Mesenchymal stem cell (in vitro differentiated cells and primary cell): Measurements from ENCODE around the gene RBM20.

Experiments
- DNase-seq: peaks from one replicate; pipeline ENCODE4 v3.0.0-alpha.2; 2013
- H2AFZ ChIP-seq: one replicate; pipeline ENCODE4 v1.6.1; 2013; ENCODE audit warnings: low read depth, mild to moderate bottlenecking, control low read depth, inconsistent platforms, low read length, moderate library complexity
- H2AK5ac ChIP-seq: 2 replicates; pipeline ENCODE4 v1.6.1; 2013; ENCODE audit warnings: low read length, moderate library complexity, mild to moderate bottlenecking, inconsistent platforms; ENCODE audit not compliant: severe bottlenecking
- H2BK120ac ChIP-seq: one replicate; pipeline ENCODE4 v1.6.1; 2013; ENCODE audit warnings: low read depth, mild to moderate bottlenecking, inconsistent platforms, low read length, moderate library complexity
- H2BK12ac ChIP-seq, 2 experiments: one replicate each; pipeline ENCODE4 v1.6.1; 2013; ENCODE audit warnings: inconsistent platforms in 2 of 2, low read length in 2 of 2, mild to moderate bottlenecking in 2 of 2, moderate library complexity in 2 of 2, control low read depth in 1 of 2
- H2BK15ac ChIP-seq: one replicate; pipeline ENCODE4 v1.6.1; 2013; ENCODE audit warnings: mild to moderate bottlenecking, low read depth, inconsistent platforms; ENCODE audit not compliant: poor library complexity, severe bottlenecking
- H2BK5ac ChIP-seq: 2 replicates; pipeline ENCODE4 v1.6.1; 2013; ENCODE audit warnings: low read depth, mild to moderate bottlenecking, low read length, control low read depth, inconsistent platforms; ENCODE audit not compliant: poor library complexity, severe bottlenecking
- H3K14ac ChIP-seq, 2 experiments: one replicate each; pipeline ENCODE4 v1.6.1; 2013; ENCODE audit warnings: inconsistent platforms in 2 of 2, low read length in 2 of 2, control low read depth in 1 of 2, mild to moderate bottlenecking in 1 of 2, moderate library complexity in 1 of 2
- H3K18ac ChIP-seq, 2 experiments: one replicate each; pipeline ENCODE4 v1.6.1; 2013; ENCODE audit warnings: inconsistent platforms in 2 of 2, low read length in 2 of 2, control low read depth in 1 of 2, low read depth in 1 of 2, mild to moderate bottlenecking in 1 of 2
- H3K23ac ChIP-seq, 2 experiments: one replicate each; pipeline ENCODE4 v1.6.1; 2013; ENCODE audit warnings: inconsistent platforms in 2 of 2, low read length in 2 of 2, mild to moderate bottlenecking in 2 of 2, moderate library complexity in 2 of 2, control low read depth in 1 of 2
- H3K27ac ChIP-seq: 2 replicates; pipeline ENCODE4 v1.5.1; 2013; ENCODE audit warnings: mild to moderate bottlenecking, moderate library complexity, low read length, control low read depth, inconsistent platforms; ENCODE audit not compliant: poor library complexity, severe bottlenecking
- H3K27me3 ChIP-seq, 2 experiments: 2 replicates each; pipeline versions ENCODE4 v1.6.1 to v1.7.0; 2013; ENCODE audit warnings: low read length in 2 of 2, mild to moderate bottlenecking in 2 of 2, moderate library complexity in 2 of 2, control low read depth in 1 of 2, inconsistent platforms in 1 of 2; ENCODE audit not compliant: control insufficient read depth in 1 of 2, insufficient read depth in 1 of 2
- H3K36me3 ChIP-seq, 2 experiments: 2 replicates each; pipeline versions ENCODE4 v1.6.1 to v1.7.0; 2013; ENCODE audit warnings: low read length in 2 of 2, control low read depth in 1 of 2, inconsistent platforms in 1 of 2, low read depth in 1 of 2, mild to moderate bottlenecking in 1 of 2; ENCODE audit not compliant: insufficient read depth in 2 of 2, control insufficient read depth in 1 of 2
- H3K4ac ChIP-seq, 2 experiments: one replicate each; pipeline ENCODE4 v1.6.1; 2013; ENCODE audit warnings: inconsistent platforms in 2 of 2, low read length in 2 of 2, mild to moderate bottlenecking in 2 of 2, moderate library complexity in 2 of 2, control low read depth in 1 of 2, low read depth in 1 of 2
- H3K4me1 ChIP-seq: 2 replicates; pipeline ENCODE4 v1.6.1; 2013; ENCODE audit warnings: low read depth, low read length, control low read depth; ENCODE audit not compliant: control insufficient read depth, insufficient read depth
- H3K4me2 ChIP-seq: 2 replicates; pipeline ENCODE4 v1.6.1; 2013; ENCODE audit warnings: low read length, mild to moderate bottlenecking, inconsistent platforms; ENCODE audit not compliant: poor library complexity, severe bottlenecking
- H3K4me3 ChIP-seq, 2 experiments: 2 replicates each; pipeline versions ENCODE4 v1.5.1 to v1.7.0; 2013; ENCODE audit warnings: low read length in 2 of 2, mild to moderate bottlenecking in 2 of 2, control low read depth in 1 of 2, low read depth in 1 of 2; ENCODE audit not compliant: insufficient read depth in 1 of 2
- H3K79me1 ChIP-seq: replicated peaks from 2 replicates; pipeline ENCODE4 v1.6.1; 2013; ENCODE audit warnings: mild to moderate bottlenecking, control low read depth, low read length, inconsistent platforms; ENCODE audit not compliant: poor library complexity, severe bottlenecking
- H3K9ac ChIP-seq: 2 replicates; pipeline ENCODE4 v1.7.0; 2013; ENCODE audit warnings: mild to moderate bottlenecking, low read length, moderate library complexity
- H3K9me3 ChIP-seq: 2 replicates; pipeline ENCODE4 v1.7.0; 2013; ENCODE audit warnings: mild to moderate bottlenecking, low read length; ENCODE audit not compliant: control insufficient read depth
- H4K8ac ChIP-seq: one replicate; pipeline ENCODE4 v1.6.1; 2013; ENCODE audit warnings: inconsistent platforms, mild to moderate bottlenecking, low read length, moderate library complexity
- H4K91ac ChIP-seq: one replicate; pipeline ENCODE4 v1.6.1; 2013; ENCODE audit warnings: mild to moderate bottlenecking, low read length, inconsistent platforms
- WGBS: methylation state at CpG from one replicate; pipeline ENCODE4 v1.1.7; 2013; ENCODE audit warnings: mixed read lengths; 5-methylcytosine and 5-hydroxymethylcytosine counted together

Gene RBM20

DNA sequence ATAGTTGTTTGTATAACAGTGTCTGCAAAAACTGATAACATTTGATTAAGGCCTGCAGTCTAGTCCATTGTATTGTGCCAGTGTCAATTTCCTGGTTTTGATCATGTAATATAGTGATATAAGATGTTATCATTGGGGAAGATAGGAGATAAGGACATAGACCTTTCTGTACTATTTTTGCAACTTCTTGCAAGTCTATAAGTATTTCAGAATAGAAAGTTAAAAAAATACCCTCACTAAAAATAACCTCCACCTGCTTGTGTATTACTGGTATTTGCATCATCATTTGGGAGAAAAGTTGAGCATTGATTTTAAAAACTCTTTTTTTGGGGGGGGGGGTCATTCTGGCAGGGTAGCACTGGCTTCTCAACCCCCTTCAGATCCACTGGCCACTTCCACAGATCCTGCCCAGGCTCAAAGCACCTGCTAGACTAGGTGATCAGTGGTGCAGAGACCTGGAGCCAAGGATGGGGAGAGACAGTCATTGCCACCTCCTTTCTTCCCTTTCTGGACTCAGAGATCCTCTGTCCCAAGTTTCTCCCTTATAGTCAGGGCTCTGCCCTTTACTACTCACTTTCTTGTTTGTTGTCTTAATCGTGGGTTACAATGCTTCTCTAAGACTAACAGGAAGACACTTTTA, 103.0 kb downstream of the RBM20 start:
- Histone ChIP-seq H3K27ac (no peak overlapping the region), H3K4me2 (no peak overlapping the region), H3K14ac (no peak overlapping the region), H3K9ac (no peak overlapping the region), H3K9me3 (no peaks in the 10 kb centered on the region), H3K23ac (no peak overlapping the region), H3K4me3 (no peak overlapping the region), H2AK5ac (no peak overlapping the region), H4K8ac (no peak overlapping the region), H3K36me3 (no peaks in the 10 kb centered on the region), H3K4me1 (peaks cover 3% of the 10 kb centered on the region), H3K27me3 (peaks cover 0 to 27% of the 10 kb centered on the region in 2 experiments), H3K79me1 (no peaks in the 10 kb centered on the region), H2BK120ac (no peak overlapping the region), H3K18ac (no peak overlapping the region), H3K4ac (no peak overlapping the region), H2BK15ac (no peak overlapping the region), H2AFZ (no peak overlapping the region), H4K91ac (no peak overlapping the region), H2BK12ac (no peak overlapping the region), H2BK5ac (no peak overlapping the region)
- WGBS: no CpG with 5 or more reads among the region's 1 CpG
- DNase-seq: no peak

DNA sequence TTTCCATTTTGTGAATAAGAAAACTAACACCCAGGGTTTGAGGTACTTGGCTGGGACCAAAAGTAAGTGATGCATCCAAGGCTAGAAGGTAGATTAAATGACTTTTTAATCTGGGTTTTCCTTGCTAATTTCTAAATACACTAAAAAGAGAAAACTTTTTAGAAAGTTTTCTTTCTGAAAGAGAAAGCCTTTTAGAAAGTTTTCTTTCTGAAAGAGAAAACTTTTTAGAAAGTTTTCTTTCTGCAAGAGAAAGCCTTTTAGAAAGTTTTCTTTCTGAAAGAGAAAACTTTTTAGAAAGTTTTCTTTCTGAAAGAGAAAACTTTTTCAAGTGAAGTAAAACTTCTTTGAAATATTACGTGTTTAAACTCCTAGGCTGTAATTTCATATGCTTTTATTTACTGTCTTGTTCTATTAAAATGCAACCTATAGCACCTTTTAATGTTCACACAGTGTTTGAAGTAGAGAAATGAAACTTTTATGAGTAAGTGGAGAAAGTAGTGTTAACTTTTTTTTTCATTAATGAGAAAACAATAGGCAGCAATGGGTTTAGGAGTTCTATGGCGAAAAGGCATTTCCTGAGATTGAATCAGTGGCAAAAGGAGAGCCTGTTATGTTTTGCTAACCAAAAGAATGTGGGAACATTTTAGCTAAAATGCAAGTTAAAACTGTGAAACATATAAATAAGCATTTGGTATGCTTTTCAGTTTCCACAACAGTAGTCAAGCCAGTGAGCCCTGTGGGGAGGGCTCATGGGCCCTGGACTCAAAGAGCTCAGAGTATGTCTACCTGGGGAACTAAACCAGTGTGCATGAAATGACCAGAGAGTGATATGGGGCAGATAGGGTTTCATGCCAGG, 103.7 kb downstream of the RBM20 start:
- Histone ChIP-seq H3K27me3 (peaks cover 0 to 19% of the 10 kb centered on the region in 2 experiments), H3K14ac (no peak overlapping the region), H2BK12ac (no peak overlapping the region), H2BK15ac (no peak overlapping the region), H3K18ac (no peak overlapping the region), H3K36me3 (no peaks in the 10 kb centered on the region), H2BK120ac (no peak overlapping the region), H4K8ac (no peak overlapping the region), H3K23ac (no peak overlapping the region), H4K91ac (no peak overlapping the region), H2AFZ (no peak overlapping the region), H3K4me1 (peaks cover 3% of the 10 kb centered on the region), H3K79me1 (no peaks in the 10 kb centered on the region), H3K9me3 (no peaks in the 10 kb centered on the region), H3K4me3 (no peak overlapping the region), H3K9ac (no peak overlapping the region), H2AK5ac (no peak overlapping the region), H3K27ac (no peak overlapping the region), H2BK5ac (no peak overlapping the region), H3K4me2 (no peak overlapping the region), H3K4ac (no peak overlapping the region)
- DNase-seq: peak; percentile 8
- WGBS: 71% methylated on average over 1 of the region's 2 CpGs

DNA sequence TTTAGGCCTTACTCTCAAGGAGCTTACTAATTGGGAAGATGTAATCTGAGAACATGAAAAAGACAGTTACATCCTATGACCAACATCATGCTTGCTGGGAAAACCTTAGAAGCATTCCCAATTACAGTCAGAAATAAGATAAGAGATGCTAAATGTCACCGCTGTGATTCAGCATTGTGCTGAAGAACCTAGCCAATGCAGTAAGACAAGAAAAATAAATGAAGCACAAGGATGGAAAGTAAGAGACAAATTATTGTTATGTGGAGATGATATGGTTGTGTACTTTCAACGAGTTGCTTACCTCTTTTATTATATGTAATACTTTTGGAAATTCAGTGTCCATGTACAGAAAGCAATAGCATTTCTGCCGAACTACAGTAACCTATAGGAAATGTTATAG, 104.8 kb downstream of the RBM20 start:
- Histone ChIP-seq H3K23ac (no peak overlapping the region), H3K9ac (no peak overlapping the region), H3K18ac (no peak overlapping the region), H3K4me1 (peaks cover 3% of the 10 kb centered on the region), H3K14ac (no peak overlapping the region), H3K36me3 (no peaks in the 10 kb centered on the region), H4K8ac (no peak overlapping the region), H3K27ac (no peak overlapping the region), H3K27me3 (peaks cover 0 to 17% of the 10 kb centered on the region in 2 experiments), H3K79me1 (no peaks in the 10 kb centered on the region), H2AFZ (no peak overlapping the region), H2BK5ac (no peak overlapping the region), H4K91ac (no peak overlapping the region), H2BK120ac (no peak overlapping the region), H3K4me2 (no peak overlapping the region), H3K4me3 (no peak overlapping the region), H2AK5ac (no peak overlapping the region), H2BK12ac (no peak overlapping the region), H3K4ac (no peak overlapping the region), H3K9me3 (no peaks in the 10 kb centered on the region), H2BK15ac (no peak overlapping the region)
- WGBS: 93% methylated on average over 1 of the region's 3 CpGs
- no peak for DNase-seq

DNA sequence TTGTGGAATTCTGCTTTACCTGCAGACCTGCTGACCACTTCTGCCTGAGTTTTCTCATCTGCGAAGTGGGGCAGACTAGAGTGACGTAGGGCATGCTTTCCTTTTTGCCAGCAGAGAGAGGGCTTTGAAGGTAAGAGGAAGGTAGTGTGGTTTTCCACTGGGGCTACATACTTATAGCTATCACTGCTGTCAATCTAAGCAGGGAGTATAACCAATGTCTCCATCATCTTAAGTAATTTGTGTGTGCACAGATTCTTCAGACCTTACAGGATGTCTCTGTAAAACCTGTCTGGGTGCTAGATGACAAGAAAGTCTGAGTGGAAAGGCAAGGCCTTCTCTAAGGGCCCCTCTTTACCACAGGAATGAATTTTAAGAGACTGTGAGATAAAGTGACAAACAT, 106.8 kb downstream of the RBM20 start:
- no peaks in the 10 kb centered on the region for H3K79me1 ChIP-seq
- H3K9ac ChIP-seq: no peak overlapping the region
- no peak for DNase-seq
- no peak overlapping the region for H2AFZ ChIP-seq
- H2AK5ac ChIP-seq: no peak overlapping the region
- H2BK15ac ChIP-seq: no peak overlapping the region
- H3K4me3 ChIP-seq: no peak overlapping the region
- peaks cover 3% of the 10 kb centered on the region for H3K4me1 ChIP-seq
- H4K91ac ChIP-seq: no peak overlapping the region
- 92% methylated on average over 2 of the region's 2 CpGs for WGBS
- no peak overlapping the region for H3K4ac ChIP-seq
- no peak overlapping the region for H3K18ac ChIP-seq
- no peak overlapping the region for H2BK5ac ChIP-seq
- H2BK12ac ChIP-seq: no peak overlapping the region
- no peaks in the 10 kb centered on the region for H3K27me3 ChIP-seq
- H3K9me3 ChIP-seq: no peaks in the 10 kb centered on the region
- H3K36me3 ChIP-seq: no peaks in the 10 kb centered on the region
- no peak overlapping the region for H3K23ac ChIP-seq
- H2BK120ac ChIP-seq: no peak overlapping the region
- H4K8ac ChIP-seq: no peak overlapping the region
- no peak overlapping the region for H3K4me2 ChIP-seq
- H3K14ac ChIP-seq: no peak overlapping the region
- H3K27ac ChIP-seq: no peak overlapping the region
